Measurements from ENCODE around the gene NANOS2. TPM values are rescaled to one million over a fixed set of nuclear protein-coding genes. Genes with fewer than 3 reads are reported as not detected.

The NANOS2 gene
- total RNA-seq, result not detected

DNA sequence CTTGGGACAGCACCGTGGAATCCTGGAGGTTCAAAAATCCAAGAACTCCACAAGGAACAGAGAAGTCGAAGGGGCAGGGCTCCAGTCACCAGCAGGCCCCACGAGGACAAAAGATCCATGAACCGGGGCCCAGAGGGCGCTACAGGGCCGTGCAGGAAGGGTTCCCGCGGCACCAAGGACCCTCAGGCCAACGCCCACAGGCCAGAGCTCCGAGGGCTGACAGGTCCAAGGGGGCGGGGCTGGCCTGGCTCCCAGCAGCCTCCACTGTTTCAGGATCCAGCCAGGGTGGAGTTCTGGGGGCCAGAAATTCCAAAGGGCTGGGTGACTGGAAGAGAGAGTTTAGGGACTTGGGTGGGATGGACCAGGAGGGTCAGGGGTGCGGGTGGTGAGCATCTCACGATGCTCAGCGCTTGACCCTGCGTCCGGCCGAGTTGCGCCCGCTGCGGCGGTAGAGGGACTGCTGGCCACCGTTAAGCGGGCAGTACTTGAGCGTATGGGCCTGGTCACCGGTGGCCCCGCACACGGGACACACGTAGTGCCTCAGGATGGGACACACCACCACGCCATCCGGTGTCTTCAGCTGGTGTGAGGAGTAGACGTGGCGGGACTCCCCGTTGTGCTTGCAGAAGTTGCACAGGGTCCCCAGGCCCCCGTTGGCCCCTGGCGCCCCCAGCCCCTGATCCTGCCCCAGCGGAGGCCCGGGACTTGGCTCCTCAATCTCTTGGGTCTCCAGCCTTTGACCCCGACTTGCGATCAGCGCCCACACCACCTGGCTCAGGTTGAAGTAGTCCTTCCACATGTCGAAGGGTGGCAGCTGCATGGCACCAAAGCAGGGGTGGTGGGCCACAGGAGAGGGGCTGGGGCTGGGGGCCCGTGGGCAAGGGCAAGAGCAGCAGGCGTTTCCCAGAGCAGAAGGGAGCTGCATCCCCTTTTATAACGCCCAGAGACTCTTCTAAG is at the start of gene NANOS2:
Gene NANOS2 (minus strand): TSS at position 905 of the 957 bp plus-strand sequence. CDS start 85 bp downstream, at position 820.
- H3K9me3 Mint-ChIP-seq, result no peaks in the 10 kb centered on the region
- H3K4me1 Mint-ChIP-seq (ENCODE audit: low read depth), result no peaks in the 10 kb centered on the region
- no peaks in the 10 kb centered on the region for H3K36me3 Mint-ChIP-seq (ENCODE audit: low read depth)
- peaks cover 15% of the 10 kb centered on the region for H3K27me3 Mint-ChIP-seq (ENCODE audit: low read depth)
- DNase-seq, result no peak
- intact Hi-C loops (cut with micrococcal nuclease), result no loop called here
- CTCF ChIA-PET, result no interaction called here
- H3K27ac Mint-ChIP-seq, result no peak within 1 kb of the TSS
- H3K4me3 Mint-ChIP-seq, result no peak within 1 kb of the TSS

DNA sequence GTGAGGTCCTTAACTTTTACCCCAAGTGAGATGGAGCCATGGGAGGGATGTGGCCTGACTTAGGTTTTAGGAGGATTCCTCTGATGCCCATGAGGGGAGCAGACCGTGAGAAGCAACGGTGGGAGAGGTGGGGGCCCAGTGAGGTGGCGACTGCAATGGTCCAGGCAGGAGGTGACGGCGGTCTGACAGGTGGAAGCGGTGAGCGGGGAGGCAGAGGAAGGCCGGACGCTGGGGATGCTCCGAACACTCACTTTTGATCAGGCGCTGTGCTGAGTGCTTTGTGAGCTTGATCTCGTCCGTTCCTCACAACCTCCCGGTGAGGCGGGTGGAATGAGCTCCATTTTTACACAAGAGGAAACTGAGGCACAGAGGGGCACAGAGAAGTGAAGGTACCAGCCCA is 47.4 kb upstream of the NANOS2 start:
- Mint-ChIP-seq H3K4me1 (ENCODE audit: low read depth) (no peaks in the 10 kb centered on the region), H3K9me3 (no peaks in the 10 kb centered on the region), H3K36me3 (ENCODE audit: low read depth) (no peaks in the 10 kb centered on the region), H3K4me3 (no peak overlapping the region), H3K27ac (no peak overlapping the region), H3K27me3 (ENCODE audit: low read depth) (peaks cover 35% of the 10 kb centered on the region)
- DNase-seq, result no peak
- CTCF ChIA-PET, result interaction anchor here (0.6 kb wide), 1 partner anchor 792 kb away, joined by 3 read pairs; no protein-coding TSS in a partner anchor
- intact Hi-C loops (cut with micrococcal nuclease), result no loop called here

DNA sequence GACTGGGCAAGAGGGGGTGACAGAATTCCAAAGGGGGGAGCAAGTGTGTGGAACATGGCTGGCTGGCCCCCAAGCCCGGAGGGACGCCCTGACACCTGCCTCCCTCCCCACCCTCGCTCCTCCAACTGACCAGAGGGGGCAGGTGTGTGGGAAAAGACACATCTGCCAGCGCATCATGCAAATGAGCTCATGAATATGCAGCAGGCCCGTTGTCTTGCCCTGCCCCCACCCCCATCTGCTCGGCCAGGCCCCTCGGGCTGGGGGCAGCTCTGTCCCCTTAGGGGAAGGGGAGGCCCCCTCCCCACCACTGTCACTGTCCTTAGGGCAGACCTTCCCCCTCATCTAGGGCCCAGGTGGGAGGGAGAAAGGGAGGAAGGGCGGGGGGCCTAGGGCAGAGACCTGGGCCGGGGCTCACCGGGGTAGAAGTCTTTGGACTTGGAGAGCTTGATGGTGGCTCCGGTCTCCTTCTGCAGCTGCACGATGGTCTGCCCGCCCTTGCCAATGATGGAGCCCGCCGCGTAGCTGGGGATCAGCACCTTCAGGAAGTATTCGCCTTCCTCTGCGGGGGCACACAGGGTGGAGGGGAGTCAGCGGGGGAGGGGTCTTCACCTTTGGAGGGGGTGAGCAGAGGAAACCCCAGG is 46.1 kb upstream of the NANOS2 start:
- Mint-ChIP-seq H3K4me3 (no peak overlapping the region), H3K4me1 (ENCODE audit: low read depth) (no peaks in the 10 kb centered on the region), H3K36me3 (ENCODE audit: low read depth) (no peaks in the 10 kb centered on the region), H3K27me3 (ENCODE audit: low read depth) (peaks cover 33% of the 10 kb centered on the region), H3K9me3 (no peaks in the 10 kb centered on the region), H3K27ac (no peak overlapping the region)
- no peak for DNase-seq
- CTCF ChIA-PET, result interaction anchor here (0.6 to 0.7 kb wide), 2 partner anchors 32 to 191 kb away, joined by 3 to 4 read pairs; partner anchors contain the start of gene SIX5
- intact Hi-C loops (cut with micrococcal nuclease), result no loop called here

DNA sequence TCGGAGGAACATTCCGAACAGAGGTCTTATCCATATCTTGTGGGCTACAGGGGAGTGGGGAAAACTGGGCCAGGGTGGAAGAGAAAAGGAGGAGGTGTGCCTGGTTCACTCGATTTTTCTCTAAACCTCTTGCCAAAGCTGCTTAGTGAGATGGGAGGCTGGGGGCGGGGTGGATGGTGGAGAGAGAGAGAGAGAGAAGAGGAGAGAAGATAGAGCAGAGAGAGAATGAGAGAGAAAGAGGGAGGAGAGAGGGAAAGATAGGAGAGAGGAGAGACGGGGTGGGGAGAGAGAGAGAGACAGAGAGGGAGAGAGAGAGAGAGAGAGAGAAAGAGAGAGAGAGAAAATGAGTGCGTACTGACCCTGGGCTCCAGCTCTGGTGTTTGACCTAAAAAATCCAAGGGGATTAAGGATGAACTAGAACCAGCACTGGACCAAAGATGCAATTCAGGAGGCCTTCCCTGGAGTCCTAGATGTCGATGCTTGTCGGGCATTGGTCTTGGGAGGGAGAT is 45.0 kb upstream of the NANOS2 start:
- CTCF ChIA-PET, result no interaction called here
- H3K27me3 Mint-ChIP-seq (ENCODE audit: low read depth), result peaks cover 37% of the 10 kb centered on the region
- no peak overlapping the region for H3K4me3 Mint-ChIP-seq
- no peak overlapping the region for H3K27ac Mint-ChIP-seq
- no peak for DNase-seq
- H3K36me3 Mint-ChIP-seq (ENCODE audit: low read depth), result no peaks in the 10 kb centered on the region
- H3K9me3 Mint-ChIP-seq, result no peaks in the 10 kb centered on the region
- H3K4me1 Mint-ChIP-seq (ENCODE audit: low read depth), result no peaks in the 10 kb centered on the region
- intact Hi-C loops (cut with micrococcal nuclease), result no loop called here

DNA sequence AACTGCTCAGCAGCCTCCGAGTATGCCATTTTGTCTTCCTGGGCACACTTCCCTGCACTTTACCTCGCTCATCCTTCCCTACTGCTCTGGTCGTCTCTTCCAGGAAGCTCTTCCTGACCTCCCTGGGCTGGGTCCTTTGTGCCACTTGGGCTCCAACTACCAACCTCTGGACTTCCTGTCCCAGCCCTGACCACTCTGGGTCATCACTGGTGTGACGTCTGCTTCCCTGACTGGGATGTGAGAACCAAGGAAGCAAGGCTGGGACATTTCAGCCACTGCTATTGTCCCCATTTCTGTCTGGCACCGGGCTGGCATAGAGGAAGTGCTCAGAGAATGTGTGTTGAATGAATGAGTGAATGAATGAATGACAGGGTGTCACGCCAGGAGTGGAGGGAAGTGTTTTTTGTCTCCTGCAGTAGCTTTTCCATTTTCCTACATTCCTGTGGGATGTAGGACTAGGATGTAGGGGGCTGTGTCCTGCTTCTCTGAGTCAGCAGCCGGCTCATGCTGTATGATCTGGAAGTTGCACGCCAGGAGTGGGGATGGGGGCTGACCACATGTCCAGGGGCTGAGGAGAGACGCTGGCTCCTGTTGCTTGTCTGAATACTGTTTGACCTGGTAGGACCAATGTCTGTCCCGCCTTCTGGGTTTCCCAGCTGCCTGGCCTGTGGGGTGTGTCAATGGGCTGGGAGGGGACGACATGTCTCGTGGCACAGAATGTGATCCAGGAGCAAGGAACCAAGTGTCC is 44.4 kb upstream of the NANOS2 start:
- Mint-ChIP-seq H3K4me1 (ENCODE audit: low read depth) (no peaks in the 10 kb centered on the region), H3K27ac (no peak overlapping the region), H3K36me3 (ENCODE audit: low read depth) (no peaks in the 10 kb centered on the region), H3K27me3 (ENCODE audit: low read depth) (peaks cover 38% of the 10 kb centered on the region), H3K4me3 (no peak overlapping the region), H3K9me3 (no peaks in the 10 kb centered on the region)
- intact Hi-C loops (cut with micrococcal nuclease), result no loop called here
- CTCF ChIA-PET, result no interaction called here
- DNase-seq, result no peak

DNA sequence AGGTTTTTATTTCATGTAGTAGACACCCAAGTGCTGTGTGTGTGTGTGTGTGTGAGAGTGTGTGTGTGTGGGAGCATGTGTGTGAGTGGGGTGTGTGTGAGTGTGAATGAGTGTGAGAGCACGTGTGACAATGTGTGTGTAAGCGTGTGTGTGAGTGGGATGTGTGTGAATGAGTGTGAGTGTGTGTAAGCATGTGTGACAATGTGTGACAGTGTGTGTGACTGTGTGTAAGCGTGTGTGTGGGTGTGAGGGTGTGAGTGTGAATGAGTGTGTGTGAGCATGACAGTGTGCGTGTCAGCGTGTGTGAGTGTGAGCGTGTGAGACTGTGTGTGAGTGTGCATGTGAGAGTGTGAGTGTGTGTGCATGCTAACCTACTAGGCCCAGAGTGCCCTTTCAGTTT is 43.7 kb upstream of the NANOS2 start:
- H3K4me1 Mint-ChIP-seq (ENCODE audit: low read depth), result peaks cover under 1% of the 10 kb centered on the region
- intact Hi-C loops (cut with micrococcal nuclease), result no loop called here
- H3K27me3 Mint-ChIP-seq (ENCODE audit: low read depth), result peaks cover 42% of the 10 kb centered on the region
- no peaks in the 10 kb centered on the region for H3K36me3 Mint-ChIP-seq (ENCODE audit: low read depth)
- CTCF ChIA-PET, result no interaction called here
- H3K4me3 Mint-ChIP-seq, result no peak overlapping the region
- no peak for DNase-seq
- H3K27ac Mint-ChIP-seq, result no peak overlapping the region
- peaks cover under 1% of the 10 kb centered on the region for H3K9me3 Mint-ChIP-seq

DNA sequence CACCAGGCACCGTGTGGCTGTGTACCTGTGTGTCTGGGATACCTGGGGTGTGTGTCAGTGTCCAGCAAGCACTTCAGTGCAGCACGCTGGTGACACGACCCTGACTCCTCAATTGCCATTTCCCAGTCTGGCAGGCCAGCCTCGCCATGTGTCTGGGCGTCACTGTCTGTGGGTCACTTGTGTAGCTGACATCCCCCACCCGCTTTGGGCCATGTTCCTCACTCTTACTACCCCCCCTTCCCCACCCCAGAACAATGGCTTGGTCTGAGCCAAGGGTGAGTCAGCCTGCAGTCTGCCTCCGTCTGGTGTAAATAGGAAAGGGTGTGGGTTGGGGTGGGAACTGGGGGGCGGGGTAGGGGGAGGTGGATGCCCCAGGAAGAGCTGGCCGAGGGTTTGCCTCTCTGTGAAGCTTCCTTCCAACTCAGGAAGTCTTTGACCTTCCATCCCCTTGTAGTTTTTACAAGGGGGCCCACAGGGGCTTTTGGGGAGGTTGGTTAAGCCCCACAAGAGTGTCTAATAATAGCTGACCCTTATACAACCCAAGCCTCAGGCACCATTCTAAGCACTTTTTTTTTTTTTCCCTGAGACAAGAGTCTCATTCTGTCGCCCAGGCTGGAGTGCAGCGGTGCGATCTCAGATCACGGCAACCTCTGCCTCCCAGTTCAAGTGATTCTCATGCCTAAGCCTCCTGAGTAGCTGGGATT is 41.5 kb upstream of the NANOS2 start:
- DNase-seq, result no peak
- H3K4me3 Mint-ChIP-seq, result no peak overlapping the region
- peaks cover 9% of the 10 kb centered on the region for H3K4me1 Mint-ChIP-seq (ENCODE audit: low read depth)
- H3K27me3 Mint-ChIP-seq (ENCODE audit: low read depth), result peaks cover 40% of the 10 kb centered on the region
- H3K27ac Mint-ChIP-seq, result no peak overlapping the region
- H3K36me3 Mint-ChIP-seq (ENCODE audit: low read depth), result no peaks in the 10 kb centered on the region
- H3K9me3 Mint-ChIP-seq, result peaks cover 3% of the 10 kb centered on the region
- intact Hi-C loops (cut with micrococcal nuclease), result no loop called here
- CTCF ChIA-PET, result interaction anchor here (0.6 kb wide), 1 partner anchor 327 kb away, joined by 3 read pairs; no protein-coding TSS in a partner anchor

DNA sequence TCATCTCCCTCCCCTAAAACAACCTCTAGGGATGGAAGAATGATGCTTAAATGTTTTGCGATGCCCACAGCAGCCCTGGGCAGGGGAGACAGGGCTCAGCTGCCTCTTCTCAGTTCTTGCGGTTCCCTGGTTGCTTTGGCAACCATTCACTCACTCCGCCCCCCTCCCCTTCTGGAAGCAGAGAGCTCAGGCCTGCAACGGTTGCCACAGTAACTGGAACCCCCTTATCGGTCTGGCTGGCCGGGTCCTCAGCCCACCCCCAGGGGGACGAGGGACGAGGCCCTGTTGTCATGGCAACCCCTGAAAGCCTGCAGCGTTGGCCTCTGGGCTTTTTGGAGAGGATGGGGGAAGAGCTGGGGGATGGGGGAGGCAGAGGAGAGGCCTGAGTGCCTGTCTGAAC is 39.6 kb upstream of the NANOS2 start:
- CTCF ChIA-PET, result no interaction called here
- Mint-ChIP-seq H3K9me3 (peaks cover 3% of the 10 kb centered on the region), H3K27me3 (ENCODE audit: low read depth) (peaks cover 37% of the 10 kb centered on the region), H3K4me3 (no peak overlapping the region), H3K36me3 (ENCODE audit: low read depth) (no peaks in the 10 kb centered on the region), H3K27ac (no peak overlapping the region), H3K4me1 (ENCODE audit: low read depth) (peaks cover 9% of the 10 kb centered on the region)
- intact Hi-C loops (cut with micrococcal nuclease), result no loop called here
- no peak for DNase-seq

DNA sequence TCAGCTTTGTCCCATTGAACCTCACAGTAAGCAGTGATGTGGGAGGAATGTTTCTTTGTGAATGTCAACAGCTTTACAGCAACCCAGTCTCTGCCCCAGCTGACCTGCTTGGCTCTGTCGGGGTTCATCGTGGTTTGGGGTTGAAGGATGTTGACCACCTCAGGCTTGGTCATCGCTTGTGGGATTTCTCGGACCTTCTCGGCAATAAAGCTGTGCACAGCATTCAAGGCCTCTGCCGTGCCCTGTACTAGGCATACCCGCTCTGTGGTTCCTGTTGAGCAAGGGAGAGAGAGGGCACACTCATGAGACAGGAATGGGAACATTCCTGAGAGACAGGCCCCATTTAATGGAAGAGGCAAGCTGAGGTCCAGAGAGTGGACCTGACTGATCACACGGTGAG is 39.1 kb upstream of the NANOS2 start:
- Mint-ChIP-seq H3K27me3 (ENCODE audit: low read depth) (peaks cover 34% of the 10 kb centered on the region), H3K4me1 (ENCODE audit: low read depth) (peaks cover 9% of the 10 kb centered on the region)

DNA sequence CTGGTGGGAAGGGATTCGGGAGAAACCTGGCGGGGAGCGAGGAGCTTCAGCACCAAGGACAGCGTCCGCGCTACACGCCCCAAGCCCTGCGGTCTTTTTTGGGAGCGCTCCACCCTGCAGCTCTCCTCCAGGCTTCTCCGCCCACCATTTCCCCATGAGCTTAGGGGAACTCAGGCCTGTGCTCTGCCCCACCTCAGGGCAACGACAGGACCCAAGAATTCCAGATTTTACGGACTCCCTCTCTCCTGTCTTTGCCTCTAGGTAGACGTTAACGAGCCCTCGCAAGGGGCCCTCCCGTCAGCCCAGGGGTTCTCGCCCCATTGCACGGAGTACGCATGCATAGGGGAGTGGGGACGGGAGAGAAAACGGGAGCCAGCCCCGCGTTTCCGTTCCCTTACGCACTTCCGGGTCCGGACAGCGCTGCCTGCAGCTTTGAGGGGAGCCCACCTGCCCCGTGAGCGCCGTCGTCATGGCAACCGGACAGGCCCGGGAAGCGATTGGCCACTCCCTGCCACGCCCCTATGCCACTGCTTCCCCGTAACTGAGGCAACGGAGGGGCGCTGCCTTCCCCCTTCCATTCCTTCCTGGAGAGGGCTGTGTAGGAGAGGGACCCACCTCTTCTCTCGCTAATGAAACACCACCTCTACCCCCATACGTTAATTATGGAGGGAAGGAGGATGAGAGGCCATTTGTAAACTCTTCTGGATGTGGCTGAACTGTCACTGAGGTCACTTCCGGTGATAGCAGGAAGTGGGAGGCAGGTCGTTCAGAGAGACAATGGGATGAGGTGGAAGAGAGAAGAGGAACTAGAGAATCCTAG is 38.3 kb upstream of the NANOS2 start:
- peaks cover 9% of the 10 kb centered on the region for H3K4me1 Mint-ChIP-seq (ENCODE audit: low read depth)
- DNase-seq, result peak; percentile 64
- peaks cover 29% of the 10 kb centered on the region for H3K27me3 Mint-ChIP-seq (ENCODE audit: low read depth)
- intact Hi-C loops (cut with micrococcal nuclease), result no loop called here
- peaks cover 3% of the 10 kb centered on the region for H3K9me3 Mint-ChIP-seq
- H3K36me3 Mint-ChIP-seq (ENCODE audit: low read depth), result no peaks in the 10 kb centered on the region
- H3K27ac Mint-ChIP-seq, result no peak overlapping the region
- CTCF ChIA-PET, result interaction anchor here (0.6 kb wide), 1 partner anchor 731 kb away, joined by 4 read pairs; no protein-coding TSS in a partner anchor
- H3K4me3 Mint-ChIP-seq, result peak overlapping the region; percentile 52

More for the DNA sequence above, 39.1 kb upstream of the NANOS2 start:
- intact Hi-C loops (cut with micrococcal nuclease), result no loop called here
- CTCF ChIA-PET, result no interaction called here
- no peak overlapping the region for H3K4me3 Mint-ChIP-seq
- no peak overlapping the region for H3K27ac Mint-ChIP-seq
- DNase-seq, result no peak
- peaks cover 3% of the 10 kb centered on the region for H3K9me3 Mint-ChIP-seq
- no peaks in the 10 kb centered on the region for H3K36me3 Mint-ChIP-seq (ENCODE audit: low read depth)

DNA sequence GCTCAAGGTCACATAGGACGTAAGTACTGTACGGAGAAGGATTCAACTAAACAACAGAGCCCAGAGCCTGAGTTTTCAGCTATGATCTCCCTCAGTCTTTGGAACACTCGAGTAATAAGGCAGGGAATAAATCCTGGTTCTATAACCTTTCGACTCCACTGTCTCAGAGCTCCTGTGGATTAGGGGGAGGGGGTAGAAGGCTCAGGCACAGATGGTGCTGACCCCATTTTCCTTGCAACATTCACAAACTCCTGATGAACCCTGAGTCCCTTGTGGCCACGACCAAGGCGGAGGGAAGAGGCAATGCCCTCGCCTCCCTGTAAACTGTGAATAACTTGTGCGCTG is 37.7 kb upstream of the NANOS2 start:
- H3K9me3 Mint-ChIP-seq, result peaks cover 3% of the 10 kb centered on the region
- CTCF ChIA-PET, result interaction anchor here (0.6 kb wide), 1 partner anchor 730 kb away, joined by 4 read pairs; no protein-coding TSS in a partner anchor
- no peak overlapping the region for H3K27ac Mint-ChIP-seq
- H3K36me3 Mint-ChIP-seq (ENCODE audit: low read depth), result no peaks in the 10 kb centered on the region
- no peak for DNase-seq
- peak overlapping the region; percentile 52 for H3K4me3 Mint-ChIP-seq
- H3K27me3 Mint-ChIP-seq (ENCODE audit: low read depth), result peaks cover 29% of the 10 kb centered on the region
- H3K4me1 Mint-ChIP-seq (ENCODE audit: low read depth), result peaks cover 9% of the 10 kb centered on the region
- intact Hi-C loops (cut with micrococcal nuclease), result no loop called here
